Ishikawa (cell line): ENCODE results near the gene SF3B6.

ENCODE experiments used
- CEBPB ChIP-seq: IDR thresholded peaks from 2 replicates; pipeline ENCODE4 v1.6.1; 2012
- CREB1 ChIP-seq: IDR thresholded peaks from 2 replicates; pipeline ENCODE4 v1.6.1; 2012; ENCODE audit warnings: low read depth
- EGR1 ChIP-seq: IDR thresholded peaks from 2 replicates; pipeline ENCODE4 v1.6.1; 2012
- EP300 ChIP-seq: IDR thresholded peaks from 2 replicates; pipeline ENCODE4 v1.6.1; 2012; ENCODE audit warnings: borderline replicate concordance
- FOXM1 ChIP-seq: IDR thresholded peaks from 2 replicates; pipeline ENCODE4 v1.6.1; 2012; ENCODE audit warnings: low read depth, borderline replicate concordance
- MAX ChIP-seq: IDR thresholded peaks from 2 replicates; pipeline ENCODE4 v1.6.1; 2012
- NFIC ChIP-seq: IDR thresholded peaks from 2 replicates; pipeline ENCODE4 v1.6.1; 2012
- RAD21 ChIP-seq: IDR thresholded peaks from 2 replicates; pipeline ENCODE4 v1.6.1; 2012; ENCODE audit warnings: low read depth
- REST ChIP-seq: IDR thresholded peaks from 2 replicates; pipeline ENCODE4 v1.6.1; 2012; ENCODE audit warnings: low read depth, mild to moderate bottlenecking
- TAF1 ChIP-seq: IDR thresholded peaks from 2 replicates; pipeline ENCODE4 v1.6.1; 2012; ENCODE audit warnings: low read depth, mild to moderate bottlenecking
- TCF12 ChIP-seq: IDR thresholded peaks from 2 replicates; pipeline ENCODE4 v1.6.1; 2012; ENCODE audit warnings: low read depth
- TEAD4 ChIP-seq: IDR thresholded peaks from 2 replicates; pipeline ENCODE4 v1.6.1; 2012
- USF1 ChIP-seq: IDR thresholded peaks from 2 replicates; pipeline ENCODE4 v1.6.1; 2012
- YY1 ChIP-seq: IDR thresholded peaks from 2 replicates; pipeline ENCODE4 v1.6.1; 2012; ENCODE audit warnings: low read depth
- ZBTB7A ChIP-seq: IDR thresholded peaks from 2 replicates; pipeline ENCODE4 v1.6.1; 2012; ENCODE audit warnings: low read depth

Gene SF3B6

GRCh38 chr2:24052951-24053350 lies 23.2 kb downstream of the SF3B6 start:
- no peak for TF ChIP-seq USF1
- TF ChIP-seq CEBPB, result no peak
- no peak for TF ChIP-seq YY1
- TF ChIP-seq FOXM1, result no peak

- TF ChIP-seq USF1, result no peak
- no peak for TF ChIP-seq REST
- no peak for TF ChIP-seq CEBPB
- no peak for TF ChIP-seq YY1
- no peak for TF ChIP-seq MAX
- TF ChIP-seq FOXM1, result no peak
- TF ChIP-seq NFIC, result no peak
- TF ChIP-seq CREB1, result no peak
- no peak for TF ChIP-seq TEAD4
- no peak for TF ChIP-seq EGR1
- no peak for TF ChIP-seq RAD21
- TF ChIP-seq EP300, result no peak
- no peak for TF ChIP-seq TAF1
- TF ChIP-seq ZBTB7A, result no peak
Observed at GRCh38 chr2:24051833-24052232, 24.3 kb downstream of the SF3B6 start.

GRCh38 chr2:24050041-24050979 lies 25.8 kb downstream of the SF3B6 start:
- TF ChIP-seq CEBPB (no peak), FOXM1 (no peak), NFIC (0 out of 2 replicates have a peak, but pooled peaks have one; percentile 19), EP300 (no peak), ZBTB7A (peak; percentile 99), USF1 (no peak)

GRCh38 chr2:24049485-24050021 lies 26.6 kb downstream of the SF3B6 start, which contains the start of gene FKBP1B:
Gene FKBP1B (plus strand): TSS chr2:24049741. CDS start chr2:24049850, 109 bp downstream.
- no peak for TF ChIP-seq TEAD4
- TF ChIP-seq USF1, result no peak; the same call in 1 of the 2 replicates
- TF ChIP-seq YY1, result 0 out of 2 replicates have a peak, but pooled peaks have one; percentile 21
- no peak for TF ChIP-seq FOXM1
- peak; percentile 74 for TF ChIP-seq TAF1

- TF ChIP-seq NFIC (no peak), CEBPB (no peak), CREB1 (no peak), MAX (no peak), REST (no peak), RAD21 (no peak), EGR1 (no peak), USF1 (no peak), YY1 (no peak), TCF12 (no peak), TAF1 (no peak)
Observed at GRCh38 chr2:24048769-24049484, 27.2 kb downstream of the SF3B6 start.
